Fibroblast of mammary gland (primary cell): ENCODE results near the gene PGLYRP2.

ENCODE experiments used
- DNase-seq: peaks from one replicate; pipeline ENCODE4 v3.0.0-alpha.2; 2010; ENCODE audit warnings: low read depth
- H3K4me3 ChIP-seq: 2 replicates; pipeline ENCODE4 v1.5.1; 2011; ENCODE audit warnings: low read depth, mild to moderate bottlenecking, low read length, moderate library complexity; ENCODE audit not compliant: control insufficient read depth
- TF ChIP-seq, protein P1 (sequence below): conservative IDR thresholded peaks from 2 replicates; pipeline ENCODE4 v1.5.1; 2011; ENCODE audit warnings: low read depth, low read length, inconsistent platforms; ENCODE audit not compliant: control insufficient read depth, insufficient read depth

The PGLYRP2 gene

DNA sequence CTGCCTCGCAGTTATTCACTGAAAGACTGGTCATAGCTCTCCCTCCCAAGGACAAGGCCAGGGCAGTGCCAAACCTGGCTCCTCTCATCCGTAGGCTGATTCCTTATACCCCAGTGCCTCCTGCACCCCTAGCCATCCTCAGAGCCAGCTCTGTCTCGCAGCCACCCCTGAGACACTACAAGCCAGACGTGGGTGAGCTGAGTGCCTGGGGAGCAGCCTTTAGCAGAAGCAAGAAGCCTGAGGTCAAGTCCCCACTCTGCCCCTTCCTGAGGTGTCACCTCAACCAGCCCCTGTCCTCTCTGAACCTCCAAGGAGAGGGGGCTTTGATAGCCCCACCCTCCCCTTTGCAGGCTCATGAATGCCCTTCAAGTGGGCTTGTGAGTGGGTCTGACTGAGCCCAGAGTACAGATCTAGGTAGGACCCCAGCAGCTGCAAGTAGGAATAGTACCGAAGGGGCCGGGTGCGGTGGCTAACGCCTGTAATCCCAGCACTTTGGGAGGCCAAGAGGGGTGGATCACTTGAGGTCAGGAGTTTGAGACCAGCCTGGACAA lies 45.7 kb downstream of the PGLYRP2 start:
- TF ChIP-seq, protein P1, sequence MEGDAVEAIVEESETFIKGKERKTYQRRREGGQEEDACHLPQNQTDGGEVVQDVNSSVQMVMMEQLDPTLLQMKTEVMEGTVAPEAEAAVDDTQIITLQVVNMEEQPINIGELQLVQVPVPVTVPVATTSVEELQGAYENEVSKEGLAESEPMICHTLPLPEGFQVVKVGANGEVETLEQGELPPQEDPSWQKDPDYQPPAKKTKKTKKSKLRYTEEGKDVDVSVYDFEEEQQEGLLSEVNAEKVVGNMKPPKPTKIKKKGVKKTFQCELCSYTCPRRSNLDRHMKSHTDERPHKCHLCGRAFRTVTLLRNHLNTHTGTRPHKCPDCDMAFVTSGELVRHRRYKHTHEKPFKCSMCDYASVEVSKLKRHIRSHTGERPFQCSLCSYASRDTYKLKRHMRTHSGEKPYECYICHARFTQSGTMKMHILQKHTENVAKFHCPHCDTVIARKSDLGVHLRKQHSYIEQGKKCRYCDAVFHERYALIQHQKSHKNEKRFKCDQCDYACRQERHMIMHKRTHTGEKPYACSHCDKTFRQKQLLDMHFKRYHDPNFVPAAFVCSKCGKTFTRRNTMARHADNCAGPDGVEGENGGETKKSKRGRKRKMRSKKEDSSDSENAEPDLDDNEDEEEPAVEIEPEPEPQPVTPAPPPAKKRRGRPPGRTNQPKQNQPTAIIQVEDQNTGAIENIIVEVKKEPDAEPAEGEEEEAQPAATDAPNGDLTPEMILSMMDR = no peak
- H3K4me3 ChIP-seq = no peak overlapping the region
- no peak for DNase-seq

- peak overlapping the region; percentile 71 for H3K4me3 ChIP-seq
- peak; percentile 83 for DNase-seq
- TF ChIP-seq, protein P1 = no peak
These were observed 46.4 kb downstream of the PGLYRP2 start for GRCh38 chr19:15432629-15433518.

DNA sequence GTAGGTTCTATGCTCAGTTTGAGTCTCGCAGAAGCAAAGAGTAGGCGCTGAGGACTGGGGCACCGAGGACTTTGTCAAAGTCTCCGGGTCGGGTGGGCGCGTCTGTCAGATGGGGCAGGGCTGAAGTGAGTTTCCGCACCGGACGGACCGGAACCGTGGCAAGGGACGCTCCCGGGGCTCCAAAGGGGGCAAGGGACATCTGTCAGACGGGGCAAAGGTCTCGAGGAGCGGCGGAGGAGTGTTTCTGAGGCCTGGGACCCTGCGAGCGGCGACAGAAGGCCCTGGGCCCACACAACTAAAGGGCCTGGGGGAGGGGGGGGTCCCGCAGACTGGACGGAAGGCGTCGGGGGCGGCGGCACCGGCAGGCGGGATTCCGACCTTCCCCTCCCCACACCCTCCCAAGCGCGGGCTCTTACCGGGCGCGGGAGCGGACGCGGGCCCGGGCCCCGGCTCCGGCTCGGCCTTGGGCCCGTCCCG lies 47.2 kb downstream of the PGLYRP2 start:
- H3K4me3 ChIP-seq = peak overlapping the region; percentile 81
- DNase-seq = no peak
- TF ChIP-seq, protein P1 = no peak

- H3K4me3 ChIP-seq = peak overlapping the region; percentile 81
- DNase-seq = no peak
- TF ChIP-seq, protein P1 = no peak
These were observed 47.8 kb downstream of the PGLYRP2 start for GRCh38 chr19:15431396-15432017.

DNA sequence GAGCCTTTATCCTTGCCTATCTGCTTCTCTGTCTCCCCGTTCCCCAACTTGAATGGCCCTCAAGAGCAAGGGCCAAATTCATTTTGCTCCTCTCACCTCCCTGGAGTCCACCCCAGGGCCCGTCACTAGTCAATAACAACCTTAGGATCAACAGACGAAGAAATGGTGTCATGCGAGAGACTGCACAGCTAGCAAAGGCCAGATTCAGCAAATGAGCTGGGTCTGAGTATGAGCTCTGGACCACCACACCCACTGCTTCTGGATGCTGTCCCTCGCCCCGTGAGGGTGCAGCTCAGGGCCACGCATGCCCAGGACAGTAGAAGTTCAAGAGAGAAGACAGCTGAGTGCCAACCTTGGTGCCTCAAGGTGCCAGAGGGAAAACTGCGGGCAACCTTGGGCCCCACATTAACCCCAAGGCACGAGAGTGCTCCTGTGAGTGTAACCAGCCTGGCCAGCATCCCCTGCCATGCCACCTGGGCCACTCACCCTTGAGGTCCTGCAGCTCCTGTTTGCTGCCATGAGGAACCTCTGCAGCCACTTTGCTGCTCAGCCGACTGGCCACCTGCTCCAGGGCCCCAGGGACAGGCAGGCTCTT lies 48.7 kb downstream of the PGLYRP2 start:
- no peak for DNase-seq
- TF ChIP-seq, protein P1 = no peak
- H3K4me3 ChIP-seq = no peak overlapping the region

- DNase-seq = no peak
- H3K4me3 ChIP-seq = no peak overlapping the region
- TF ChIP-seq, protein P1 = no peak
These were observed 49.4 kb downstream of the PGLYRP2 start for GRCh38 chr19:15429825-15430467.
